SU-DHL-6 (cell line): ENCODE results near the gene CDC42EP3.

Source experiments
- H2AFZ ChIP-seq: fragments of 200-600 bp; sonication (generic); 2 replicates; pipeline ENCODE4 v1.6.1; 2014; ENCODE audit warnings: low read depth, mild to moderate bottlenecking, moderate library complexity, mixed read lengths, antibody characterized with exemption, low read length; ENCODE audit not compliant: severe bottlenecking
- H3F3A ChIP-seq: fragments of 200-600 bp; shearing (Covaris generic); 2 replicates; pipeline ENCODE4 v1.6.0; 2016; ENCODE audit warnings: antibody characterized with exemption, mild to moderate bottlenecking; ENCODE audit not compliant: insufficient read depth
- H3K27ac ChIP-seq: fragments of 200-600 bp; sonication (generic); 2 replicates; pipeline ENCODE4 v1.5.1; 2016; ENCODE audit warnings: low read depth, mild to moderate bottlenecking, low read length, moderate library complexity, mixed read lengths
- H3K27me3 ChIP-seq: fragments of 200-600 bp; sonication (generic), shearing (Covaris generic); 2 replicates; pipeline ENCODE4 v1.6.0; 2014; ENCODE audit warnings: mild to moderate bottlenecking, low read length
- H3K36me3 ChIP-seq: fragments of 200-600 bp; sonication (generic); 2 replicates; pipeline ENCODE4 v1.6.1; 2014; ENCODE audit warnings: mild to moderate bottlenecking, low read length, mixed read lengths
- H3K4me2 ChIP-seq: fragments of 300-600, 200-600 bp; shearing (Covaris generic), sonication (generic); 2 replicates; pipeline ENCODE4 v1.6.0; 2014; ENCODE audit warnings: low read length, low read depth, mild to moderate bottlenecking; ENCODE audit not compliant: poor library complexity, severe bottlenecking
- H3K4me3 ChIP-seq: fragments of 200-600 bp; sonication (generic); 2 replicates; pipeline ENCODE4 v1.5.1; 2014; ENCODE audit warnings: antibody characterized with exemption, low read length, mild to moderate bottlenecking, mixed read lengths; ENCODE audit not compliant: insufficient read depth, poor library complexity, severe bottlenecking
- H3K79me2 ChIP-seq: fragments of 200-600 bp; sonication (generic); 2 replicates; pipeline ENCODE4 v1.6.1; 2014; ENCODE audit warnings: mild to moderate bottlenecking, low read length, moderate library complexity; ENCODE audit not compliant: insufficient read depth
- H3K9ac ChIP-seq: fragments of 200-600 bp; sonication (generic); 2 replicates; pipeline ENCODE4 v1.7.0; 2014; ENCODE audit warnings: mild to moderate bottlenecking, low read length
- H3K9me2 ChIP-seq: fragments of 200-600 bp; sonication (generic); replicated peaks from 2 replicates; pipeline ENCODE4 v1.6.1; 2014; ENCODE audit warnings: low read length; ENCODE audit not compliant: insufficient read depth
- H3K9me3 ChIP-seq: fragments of 200-600 bp; sonication (generic); 2 replicates; pipeline ENCODE4 v1.6.1; 2014; ENCODE audit warnings: low read length, mixed read lengths; ENCODE audit not compliant: insufficient read depth
- H4K20me1 ChIP-seq: fragments of 200-600 bp; sonication (generic); 2 replicates; pipeline ENCODE4 v1.6.1; 2014; ENCODE audit warnings: low read depth, mild to moderate bottlenecking, antibody characterized with exemption, low read length, moderate library complexity, mixed read lengths
- EZH2phosphoT487 ChIP-seq: fragments of 200-600 bp; sonication (generic), shearing (Covaris generic); conservative IDR thresholded peaks from 2 replicates; pipeline ENCODE4 v1.6.1; 2018; ENCODE audit warnings: mild to moderate bottlenecking, antibody characterized with exemption, low read length, moderate library complexity, mixed read lengths
- TF ChIP-seq, protein P1 (sequence below): fragments of 200-600 bp; sonication (generic); IDR thresholded peaks from one replicate; pipeline ENCODE4 v1.5.1; 2017; ENCODE audit warnings: antibody characterized with exemption, mild to moderate bottlenecking, low read length, moderate library complexity; ENCODE audit not compliant: insufficient read depth, poor library complexity, severe bottlenecking

Gene CDC42EP3, protein sequence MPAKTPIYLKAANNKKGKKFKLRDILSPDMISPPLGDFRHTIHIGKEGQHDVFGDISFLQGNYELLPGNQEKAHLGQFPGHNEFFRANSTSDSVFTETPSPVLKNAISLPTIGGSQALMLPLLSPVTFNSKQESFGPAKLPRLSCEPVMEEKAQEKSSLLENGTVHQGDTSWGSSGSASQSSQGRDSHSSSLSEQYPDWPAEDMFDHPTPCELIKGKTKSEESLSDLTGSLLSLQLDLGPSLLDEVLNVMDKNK

DNA sequence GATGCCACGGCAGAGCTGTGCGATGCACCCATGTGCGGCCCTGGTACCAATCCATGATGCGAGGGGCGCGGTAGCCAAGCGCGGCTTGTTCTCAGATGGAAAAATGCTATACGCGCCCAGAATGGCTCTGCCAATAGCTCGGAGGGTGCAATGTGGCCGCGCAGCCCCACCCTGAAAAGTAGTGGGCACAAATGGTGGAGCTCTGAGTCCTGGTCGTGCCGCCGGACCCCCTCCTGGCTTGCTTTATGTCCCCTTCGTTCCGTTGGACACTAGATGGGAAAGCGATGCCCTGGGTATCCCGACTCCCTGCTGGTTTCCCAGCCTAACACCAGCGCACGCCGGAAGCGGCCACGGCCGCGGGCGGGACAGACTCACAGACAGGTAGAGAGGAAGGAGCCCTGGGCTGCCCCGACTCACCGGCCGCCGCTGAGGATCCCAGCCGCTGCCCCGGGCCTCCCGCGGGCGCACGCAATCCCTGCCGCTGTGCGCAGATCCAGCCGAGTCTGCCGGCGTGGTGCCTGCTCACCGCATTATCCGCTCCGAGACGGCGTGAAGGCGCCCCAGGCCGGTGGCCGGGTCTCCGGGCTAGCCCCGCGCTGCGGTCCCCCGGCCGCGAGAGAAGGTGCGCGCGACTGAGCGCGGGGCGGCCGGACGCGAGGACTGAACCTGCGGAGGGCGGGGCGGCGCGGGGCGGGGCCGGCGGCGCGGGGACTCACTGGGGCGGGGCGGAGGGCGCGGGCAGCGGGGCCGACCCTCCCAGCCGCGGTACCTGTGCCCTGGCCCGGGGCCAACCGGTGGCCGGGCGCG lies at the start of gene CDC42EP3:
CDC42EP3 (minus strand) TSS at position 634 of the 807 bp plus-strand sequence. CDS start 25,055 bp downstream, outside the sequence.
- H3K79me2 ChIP-seq = peaks cover 46% of the 10 kb centered on the region
- TF ChIP-seq, protein P1, sequence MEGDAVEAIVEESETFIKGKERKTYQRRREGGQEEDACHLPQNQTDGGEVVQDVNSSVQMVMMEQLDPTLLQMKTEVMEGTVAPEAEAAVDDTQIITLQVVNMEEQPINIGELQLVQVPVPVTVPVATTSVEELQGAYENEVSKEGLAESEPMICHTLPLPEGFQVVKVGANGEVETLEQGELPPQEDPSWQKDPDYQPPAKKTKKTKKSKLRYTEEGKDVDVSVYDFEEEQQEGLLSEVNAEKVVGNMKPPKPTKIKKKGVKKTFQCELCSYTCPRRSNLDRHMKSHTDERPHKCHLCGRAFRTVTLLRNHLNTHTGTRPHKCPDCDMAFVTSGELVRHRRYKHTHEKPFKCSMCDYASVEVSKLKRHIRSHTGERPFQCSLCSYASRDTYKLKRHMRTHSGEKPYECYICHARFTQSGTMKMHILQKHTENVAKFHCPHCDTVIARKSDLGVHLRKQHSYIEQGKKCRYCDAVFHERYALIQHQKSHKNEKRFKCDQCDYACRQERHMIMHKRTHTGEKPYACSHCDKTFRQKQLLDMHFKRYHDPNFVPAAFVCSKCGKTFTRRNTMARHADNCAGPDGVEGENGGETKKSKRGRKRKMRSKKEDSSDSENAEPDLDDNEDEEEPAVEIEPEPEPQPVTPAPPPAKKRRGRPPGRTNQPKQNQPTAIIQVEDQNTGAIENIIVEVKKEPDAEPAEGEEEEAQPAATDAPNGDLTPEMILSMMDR = no peak
- no peak for TF ChIP-seq EZH2phosphoT487
- H2AFZ ChIP-seq = peak within 1 kb of the TSS; percentile 83
- H3K36me3 ChIP-seq = no peaks in the 10 kb centered on the region
- H3K4me3 ChIP-seq = peak within 1 kb of the TSS; percentile 92
- H4K20me1 ChIP-seq = no peaks in the 10 kb centered on the region
- peak within 1 kb of the TSS; percentile 58 for H3K4me2 ChIP-seq
- peak within 1 kb of the TSS; percentile 40 for H3K27ac ChIP-seq
- no peaks in the 10 kb centered on the region for H3K27me3 ChIP-seq
- peak within 1 kb of the TSS; percentile 83 for H3K9ac ChIP-seq
- 0 out of 2 replicates have a peak, but pooled peaks cover 5% of the 10 kb centered on the region for H3F3A ChIP-seq
- no peaks in the 10 kb centered on the region for H3K9me3 ChIP-seq
- no peaks in the 10 kb centered on the region for H3K9me2 ChIP-seq

DNA sequence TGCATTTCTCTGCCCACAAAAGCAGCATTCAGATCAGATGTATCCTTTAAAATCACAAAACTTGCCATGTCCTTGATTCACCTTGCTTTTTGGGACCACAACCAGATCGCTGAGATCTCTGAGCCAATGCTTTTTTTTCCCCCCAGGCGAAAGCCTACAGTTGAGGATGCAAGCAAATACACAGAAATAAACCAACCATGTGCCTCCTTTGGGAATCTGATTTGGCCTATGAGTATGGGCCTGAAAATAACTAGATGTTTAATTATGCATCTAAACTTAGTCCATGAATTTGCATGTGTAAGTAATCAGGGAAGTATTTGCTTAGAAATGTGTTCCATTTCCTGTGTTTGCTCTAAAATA lies 49.7 kb upstream of the CDC42EP3 start:
- TF ChIP-seq, protein P1 = no peak
- TF ChIP-seq EZH2phosphoT487 = no peak

DNA sequence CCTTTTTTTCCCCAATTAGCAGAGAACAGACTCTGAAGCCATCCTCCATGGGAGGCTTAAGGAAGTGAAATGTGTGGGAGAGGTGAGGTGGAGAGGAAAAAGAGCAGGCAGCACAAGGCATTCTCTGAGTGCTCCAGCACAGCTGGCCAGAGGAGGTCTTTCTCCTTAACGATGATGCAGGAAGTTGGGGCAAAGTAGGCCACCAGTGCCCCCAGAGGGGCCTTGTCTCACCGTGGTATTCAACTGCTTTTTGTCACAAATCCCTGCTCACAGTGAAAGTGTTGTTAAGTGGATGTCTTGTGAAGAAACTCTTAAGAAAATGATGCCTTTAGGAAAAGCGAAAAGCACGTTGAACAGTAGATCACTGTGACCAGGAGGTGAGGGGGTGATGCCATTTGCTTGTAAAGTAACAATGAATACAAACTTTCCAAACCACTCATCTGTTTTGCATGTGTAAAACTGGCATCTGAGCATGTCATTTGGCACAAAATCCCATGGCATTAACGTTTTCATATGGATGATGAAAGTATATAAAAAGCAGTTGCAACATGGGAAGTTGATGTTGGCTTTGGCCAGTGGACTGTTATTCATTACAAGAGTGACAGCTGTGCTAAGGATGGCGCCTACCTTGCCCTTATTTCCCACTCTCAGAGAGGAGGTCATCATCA lies 49.2 kb upstream of the CDC42EP3 start:
- Histone ChIP-seq H3K4me2 (no peak overlapping the region), H3F3A (no peaks in the 10 kb centered on the region), H4K20me1 (no peaks in the 10 kb centered on the region), H3K27me3 (no peaks in the 10 kb centered on the region), H2AFZ (no peak overlapping the region), H3K9me2 (no peaks in the 10 kb centered on the region), H3K27ac (no peak overlapping the region), H3K9ac (no peak overlapping the region), H3K9me3 (no peaks in the 10 kb centered on the region), H3K79me2 (no peaks in the 10 kb centered on the region), H3K4me3 (no peak overlapping the region), H3K36me3 (no peaks in the 10 kb centered on the region)
- TF ChIP-seq, protein P1 = no peak
- no peak for TF ChIP-seq EZH2phosphoT487

More for the DNA sequence above, 49.7 kb upstream of the CDC42EP3 start:
- no peaks in the 10 kb centered on the region for H3F3A ChIP-seq
- H3K9ac ChIP-seq = no peak overlapping the region
- H4K20me1 ChIP-seq = no peaks in the 10 kb centered on the region
- H3K4me2 ChIP-seq = no peak overlapping the region
- no peaks in the 10 kb centered on the region for H3K27me3 ChIP-seq
- H3K27ac ChIP-seq = no peak overlapping the region
- H3K9me3 ChIP-seq = no peaks in the 10 kb centered on the region
- H3K79me2 ChIP-seq = no peaks in the 10 kb centered on the region
- H3K4me3 ChIP-seq = no peak overlapping the region
- H3K36me3 ChIP-seq = no peaks in the 10 kb centered on the region
- H3K9me2 ChIP-seq = no peaks in the 10 kb centered on the region
- H2AFZ ChIP-seq = no peak overlapping the region
